T-helper 1 cell (primary cell): ENCODE measurements around the gene TARM1.
A peak's percentile ranks its signal among the peaks of the same experiment; 100 is the strongest.

ENCODE experiments used
- DNase-seq, 5 donors: peaks; one replicate each; pipeline ENCODE4 v3.0.0-alpha.2; 2012 to 2020

TARM1 gene

GRCh38 chr19:54029930-54030490, 51.2 kb downstream of the TARM1 start:
- DNase-seq: peak in 4 of 5 donors; percentile 27 to 53 (median 34)

- no peak for DNase-seq
Measured at GRCh38 chr19:54029301-54029700, 51.9 kb downstream of the TARM1 start.

GRCh38 chr19:54026656-54027055, 54.5 kb downstream of the TARM1 start:
- DNase-seq: no peak

- DNase-seq: no peak
Measured at GRCh38 chr19:54024660-54025059, 56.5 kb downstream of the TARM1 start.

GRCh38 chr19:54023191-54023590, 58.0 kb downstream of the TARM1 start:
- DNase-seq: no peak

- DNase-seq: no peak
Measured at GRCh38 chr19:54021932-54022331, 59.2 kb downstream of the TARM1 start.

GRCh38 chr19:54021363-54021762, 59.8 kb downstream of the TARM1 start:
- DNase-seq: no peak
